IMR-90 (cell line): ENCODE results near the gene MSX1. TPM values are rescaled to one million over a fixed set of nuclear protein-coding genes. Genes with fewer than 3 reads are reported as not detected.

Experiments used
- ATAC-seq: fragments of 200-7000 bp; cut with Tn5 transposase; 2 replicates; pipeline ENCODE4 v1.9.1; 2020; ENCODE audit warnings: low read depth, mild to moderate bottlenecking, moderate library complexity
- BruUV-seq: library from RNA; stranded (reverse); fragments of 400-500 nt; replicated peaks from 2 replicates; lab custom pipeline; 2021; lab: Mats Ljungman, UMichigan
- CTCF ChIA-PET: fragments of 300-600 bp; formaldehyde crosslinking; extraction: SDS; loops from one replicate; lab custom pipeline; 2021; ENCODE audit warnings: antibody characterized with exemption; lab: Yijun Ruan, JAX
- POLR2A ChIA-PET: fragments of 300-600 bp; sonication (Branson Sonifier 250); formaldehyde crosslinking; loops from one replicate; lab custom pipeline; 2022; ENCODE audit warnings: antibody characterized with exemption; ENCODE audit not compliant: unreplicated experiment; lab: Charles Lee
- DNase-seq: peaks from one replicate; pipeline ENCODE4 v3.0.0; 2013
- H2AFZ ChIP-seq: replicated peaks from 2 replicates; pipeline ENCODE3; 2013; ENCODE audit warnings: low read length, mild to moderate bottlenecking; ENCODE audit not compliant: poor library complexity
- H2AK5ac ChIP-seq: 2 replicates; pipeline ENCODE4 v1.6.1; 2013; ENCODE audit warnings: low read depth, low read length, inconsistent platforms
- H2AK9ac ChIP-seq: replicated peaks from 2 replicates; pipeline ENCODE3; 2013; ENCODE audit warnings: mild to moderate bottlenecking, low read depth, low read length, moderate library complexity; ENCODE audit not compliant: poor library complexity
- H2BK120ac ChIP-seq: 2 replicates; pipeline ENCODE4 v1.6.1; 2013; ENCODE audit warnings: low read depth, low read length, inconsistent platforms
- H2BK15ac ChIP-seq: 3 replicates; pipeline ENCODE4 v1.6.1; 2013; ENCODE audit warnings: low read depth, low read length, inconsistent platforms
- H2BK20ac ChIP-seq: 2 replicates; pipeline ENCODE4 v1.6.1; 2013; ENCODE audit warnings: low read depth, mild to moderate bottlenecking, inconsistent platforms, low read length, moderate library complexity
- H2BK5ac ChIP-seq: 2 replicates; pipeline ENCODE4 v1.6.1; 2013; ENCODE audit warnings: mild to moderate bottlenecking, low read depth, low read length, inconsistent platforms; ENCODE audit not compliant: poor library complexity, severe bottlenecking
- H3K14ac ChIP-seq: replicated peaks from 2 replicates; pipeline ENCODE4 v1.6.1; 2013; ENCODE audit warnings: low read depth, low read length, inconsistent platforms
- H3K18ac ChIP-seq: 2 replicates; pipeline ENCODE4 v1.6.1; 2013; ENCODE audit warnings: low read depth, low read length, control low read depth
- H3K23ac ChIP-seq: 2 replicates; pipeline ENCODE4 v1.6.1; 2013; ENCODE audit warnings: low read depth, low read length, inconsistent platforms
- H3K27ac ChIP-seq: 2 replicates; pipeline ENCODE4 v1.5.1; 2013; ENCODE audit warnings: mild to moderate bottlenecking, control low read depth, low read length; ENCODE audit not compliant: insufficient read depth
- H3K27me3 ChIP-seq: 2 replicates; pipeline ENCODE4 v1.6.1; 2013; ENCODE audit warnings: low read length; ENCODE audit not compliant: control insufficient read depth, insufficient read depth
- H3K36me3 ChIP-seq: 2 replicates; pipeline ENCODE4 v1.6.1; 2013; ENCODE audit warnings: low read length, mixed read lengths; ENCODE audit not compliant: control insufficient read depth, insufficient read depth
- H3K4ac ChIP-seq: 2 replicates; pipeline ENCODE4 v1.6.1; 2013; ENCODE audit warnings: low read depth, low read length, inconsistent platforms
- H3K4me1 ChIP-seq: 2 replicates; pipeline ENCODE4 v1.6.1; 2013; ENCODE audit warnings: low read length, mixed read lengths; ENCODE audit not compliant: control insufficient read depth, insufficient read depth
- H3K4me2 ChIP-seq: 2 replicates; pipeline ENCODE4 v1.6.1; 2013; ENCODE audit warnings: low read depth, mild to moderate bottlenecking, control low read depth, low read length, moderate library complexity
- H3K4me3 ChIP-seq: 2 replicates; pipeline ENCODE4 v1.5.1; 2013; ENCODE audit warnings: low read depth, mild to moderate bottlenecking, control low read depth, low read length, moderate library complexity; ENCODE audit not compliant: insufficient read depth
- H3K56ac ChIP-seq: 2 replicates; pipeline ENCODE4 v1.6.1; 2013; ENCODE audit warnings: low read length, inconsistent platforms; ENCODE audit not compliant: insufficient read depth; ENCODE audit errors: extremely low read depth
- H3K79me1 ChIP-seq, 2 experiments: 2 replicates each; pipeline ENCODE4 v1.6.1; 2013; ENCODE audit warnings: low read length in 2 of 2, inconsistent platforms in 1 of 2, low read depth in 1 of 2
- H3K9ac ChIP-seq: 2 replicates; pipeline ENCODE4 v1.6.1; 2013; ENCODE audit warnings: low read depth, low read length, control low read depth
- H3K9me1 ChIP-seq: 2 replicates; pipeline ENCODE4 v1.6.1; 2013; ENCODE audit warnings: low read length, inconsistent platforms; ENCODE audit not compliant: insufficient read depth
- H3K9me3 ChIP-seq: 2 replicates; pipeline ENCODE4 v1.6.1; 2013; ENCODE audit warnings: low read length; ENCODE audit not compliant: control insufficient read depth, insufficient read depth
- H4K20me1 ChIP-seq: 2 replicates; pipeline ENCODE4 v1.6.1; 2013; ENCODE audit warnings: low read length, inconsistent platforms; ENCODE audit not compliant: insufficient read depth
- H4K5ac ChIP-seq: 2 replicates; pipeline ENCODE4 v1.6.1; 2013; ENCODE audit warnings: mild to moderate bottlenecking, low read depth, low read length, control low read depth
- H4K8ac ChIP-seq, 2 experiments: 2 replicates each; pipeline ENCODE4 v1.6.1; 2013; ENCODE audit warnings: low read depth in 2 of 2, low read length in 2 of 2, control low read depth in 1 of 2, inconsistent platforms in 1 of 2
- H4K91ac ChIP-seq: 2 replicates; pipeline ENCODE4 v1.6.1; 2013; ENCODE audit warnings: low read depth, low read length, inconsistent platforms; ENCODE audit not compliant: insufficient read depth
- BHLHE40 ChIP-seq: fragments of 150-350 bp; IDR thresholded peaks from 2 replicates; pipeline ENCODE4 v1.6.1; 2016; ENCODE audit warnings: mild to moderate bottlenecking, low read depth, low read length
- CEBPB ChIP-seq: IDR thresholded peaks from 2 replicates; pipeline ENCODE4 v1.6.1; 2012; ENCODE audit warnings: low read depth, low read length, improper control_type of control experiment
- CHD1 ChIP-seq: IDR thresholded peaks from 2 replicates; pipeline ENCODE4 v1.6.1; 2012; ENCODE audit warnings: low read depth, low read length, improper control_type of control experiment
- CTCF ChIP-seq: conservative IDR thresholded peaks from 2 replicates; pipeline ENCODE4 v1.5.1; 2012; ENCODE audit warnings: mild to moderate bottlenecking, low read depth, low read length, improper control_type of control experiment
- ELK1 ChIP-seq: fragments of 150-350 bp; IDR thresholded peaks from 2 replicates; pipeline ENCODE4 v1.6.1; 2016; ENCODE audit warnings: low read depth, mild to moderate bottlenecking, low read length, moderate library complexity, borderline replicate concordance
- FOS ChIP-seq: fragments of 150-350 bp; IDR thresholded peaks from 2 replicates; pipeline ENCODE4 v1.6.1; 2016; ENCODE audit warnings: low read depth, low read length
- MAFK ChIP-seq: IDR thresholded peaks from 2 replicates; pipeline ENCODE4 v1.6.1; 2012; ENCODE audit warnings: low read depth, low read length, improper control_type of control experiment
- MAZ ChIP-seq: IDR thresholded peaks from 2 replicates; pipeline ENCODE4 v1.6.1; 2012; ENCODE audit warnings: low read depth, mild to moderate bottlenecking, low read length, improper control_type of control experiment, moderate library complexity, borderline replicate concordance
- MXI1 ChIP-seq: IDR thresholded peaks from 2 replicates; pipeline ENCODE4 v1.6.1; 2012; ENCODE audit warnings: low read depth, mild to moderate bottlenecking, low read length, moderate library complexity, borderline replicate concordance
- NFE2L2 ChIP-seq: fragments of 150-350 bp; IDR thresholded peaks from 2 replicates; pipeline ENCODE4 v1.6.1; 2016; ENCODE audit warnings: low read depth, mild to moderate bottlenecking, low read length
- POLR2A ChIP-seq: IDR thresholded peaks from 2 replicates; pipeline ENCODE4 v1.6.1; 2012; ENCODE audit warnings: mild to moderate bottlenecking, low read depth, low read length
- RAD21 ChIP-seq: IDR thresholded peaks from 2 replicates; pipeline ENCODE4 v1.6.1; 2012; ENCODE audit warnings: low read length, improper control_type of control experiment
- RCOR1 ChIP-seq: IDR thresholded peaks from 2 replicates; pipeline ENCODE4 v1.6.1; 2012; ENCODE audit warnings: mild to moderate bottlenecking, low read length, improper control_type of control experiment; ENCODE audit not compliant: insufficient replicate concordance
- RFX5 ChIP-seq: IDR thresholded peaks from 2 replicates; pipeline ENCODE4 v1.8.0; 2012; ENCODE audit warnings: low read depth, mild to moderate bottlenecking, low read length, moderate library complexity
- SMC3 ChIP-seq: fragments of 150-350 bp; IDR thresholded peaks from 2 replicates; pipeline ENCODE4 v1.6.1; 2016; ENCODE audit warnings: low read depth, mild to moderate bottlenecking, antibody characterized with exemption, low read length, moderate library complexity
- USF2 ChIP-seq: fragments of 150-350 bp; IDR thresholded peaks from 2 replicates; pipeline ENCODE4 v1.6.1; 2017; ENCODE audit warnings: mild to moderate bottlenecking, antibody characterized with exemption, low read length, low read depth
- WGBS, 2 experiments: methylation state at CpG; one replicate each; pipeline versions ENCODE4 v1.1.5 to v1.1.7; 2013; ENCODE audit warnings: missing lambda C conversion rate in 2 of 2; ENCODE audit not compliant: insufficient read length in 1 of 2; ENCODE audit errors: extremely low coverage in 2 of 2; 5-methylcytosine and 5-hydroxymethylcytosine counted together
- dilution Hi-C: fragments of 300-500 bp; cut with HindIII; formaldehyde crosslinking; loops from one replicate; pipeline ENCODE4 v1.14.3; 2018; ENCODE audit warnings: low sequenced_read_pairs; ENCODE audit not compliant: unreplicated experiment
- in situ Hi-C: fragments of 300-500 bp; cut with MboI; formaldehyde crosslinking; loops from 3 replicates; pipeline ENCODE4 v1.14.3; 2019; ENCODE audit warnings: low sequenced_read_pairs, inconsistent platforms, mixed read lengths
- intact Hi-C: fragments of 100-400 bp; cut with micrococcal nuclease; formaldehyde crosslinking; loops from 2 replicates; pipeline ENCODE4 v1.10.0; 2022
- polyA plus RNA-seq, 3 experiments: library from polyadenylated mRNA; depleted of rRNA; stranded (reverse); fragments of >200 nt; gene quantifications; 2 replicates each; pipeline ENCODE4 v1.2.3, GENCODE V29; 2012; ENCODE audit warnings: low replicate concordance in 1 of 3
- total RNA-seq: library from RNA; depleted of rRNA; stranded (reverse); fragments of >200 nt; gene quantifications from 2 replicates; pipeline ENCODE4 v1.2.3, GENCODE V29; 2012

The MSX1 gene
- total and polyA plus RNA-seq, 2 of the 4 experiments (the other 2 are of a cell fraction) = 1.1 to 3.9 TPM

GRCh38 chr4:4875147-4875546 lies 15.7 kb downstream of the MSX1 start:
- 20% methylated on average over 3 of the region's 5 CpGs; no CpG with 5 or more reads in 1 of the 2 experiments for WGBS, 2 experiments
- Histone ChIP-seq H4K20me1 (no peaks in the 10 kb centered on the region), H2BK20ac (no peak overlapping the region), H4K91ac (no peak overlapping the region), H3K9ac (no peak overlapping the region), H2AFZ (no peak overlapping the region), H3K4me3 (no peak overlapping the region), H3K18ac (no peak overlapping the region), H2BK5ac (no peak overlapping the region), H3K4me1 (no peaks in the 10 kb centered on the region), H3K56ac (no peak overlapping the region), H3K36me3 (no peaks in the 10 kb centered on the region), H2AK9ac (no peak overlapping the region), H4K5ac (no peak overlapping the region), H2BK15ac (no peak overlapping the region), H2BK120ac (no peak overlapping the region), H3K9me1 (no peaks in the 10 kb centered on the region; the same call in 1 of the 2 replicates), H3K4me2 (no peak overlapping the region), H3K4ac (no peak overlapping the region), H3K14ac (no peak overlapping the region), H3K23ac (no peak overlapping the region), H3K79me1 (no peaks in the 10 kb centered on the region), H2AK5ac (no peak overlapping the region), H3K27ac (no peak overlapping the region), H3K9me3 (no peaks in the 10 kb centered on the region; the same call in 1 of the 2 replicates), H4K8ac (no peak overlapping the region), H3K27me3 (peaks cover 73% of the 10 kb centered on the region)
- ChIA-PET CTCF (interaction anchor here (1.3 kb wide), 1 partner anchor 62 kb away, joined by 3 read pairs; no protein-coding TSS in a partner anchor), POLR2A (no interaction called here)
- in situ Hi-C loops (no loop called here), intact Hi-C loops (no loop called here), dilution Hi-C loops (no loop called here)
- TF ChIP-seq CTCF (no peak), NFE2L2 (no peak), RCOR1 (no peak), BHLHE40 (no peak), RAD21 (no peak), RFX5 (no peak), CEBPB (no peak), MAZ (no peak), ELK1 (no peak), POLR2A (no peak), FOS (no peak), SMC3 (no peak), MAFK (no peak), MXI1 (no peak), USF2 (no peak), CHD1 (no peak)
- DNase-seq (no peak), ATAC-seq (no peak)
- no TSS peak for BruUV-seq
